ENCODE data around the gene AP3B1. TPM values are rescaled to one million over a fixed set of nuclear protein-coding genes. Genes with fewer than 3 reads are reported as not detected.
A peak's percentile ranks its signal among the peaks of the same experiment; 100 is the strongest.

The AP3B1 gene
- polyA plus RNA-seq, 3 donors: 20.3 to 39.8 (median 24.9) TPM

GRCh38 chr5:78287169-78287568, 7.3 kb downstream of the AP3B1 start:
- TF ChIP-seq CTCF (IDR thresholded peaks at IDR 0.05): no peak
- no peaks in the 10 kb centered on the region for H3K27me3 ChIP-seq (ENCODE audit: control insufficient read depth in 2 of 2, insufficient read depth in 2 of 2, low read length in 2 of 2)
- no peak overlapping the region for H3K9ac ChIP-seq (ENCODE audit: insufficient read depth, low read length, poor library complexity, severe bottlenecking)
- intact Hi-C loops (cut with micrococcal nuclease): no loop called here
- H3K4me3 ChIP-seq (replicated peaks in 1 of 3; ENCODE audit: low read depth in 2 of 3, low read length in 3 of 3): no peak overlapping the region
- H2AFZ ChIP-seq (ENCODE audit: insufficient read depth, low read depth, low read length, poor library complexity, severe bottlenecking): no peak overlapping the region
- H3K4me1 ChIP-seq (ENCODE audit: control insufficient read depth in 1 of 2, insufficient read depth in 2 of 2, low read length in 2 of 2): peaks cover 21 to 50% of the 10 kb centered on the region in 2 donors
- Mint-ChIP-seq H3K27ac (no peak overlapping the region), H3K27me3 (ENCODE audit: low read depth in 3 of 3) (peaks cover 0 to 3% (median 0%) of the 10 kb centered on the region in 3 donors), H3K4me3 (no peak overlapping the region), H3K4me1 (peaks cover 50% of the 10 kb centered on the region), H3K9me3 (peaks cover 0 to 9% (median 2%) of the 10 kb centered on the region in 7 donors), H3K36me3 (peaks cover 9 to 17% of the 10 kb centered on the region in 2 donors)
- no peaks in the 10 kb centered on the region for H3K9me3 ChIP-seq (replicated peaks in 1 of 2; ENCODE audit: control insufficient read depth in 1 of 2, insufficient read depth in 1 of 2, low read length in 2 of 2)
- H4K20me1 ChIP-seq (ENCODE audit: insufficient read depth, low read length): peaks cover 76% of the 10 kb centered on the region
- no peak overlapping the region for H3K4me2 ChIP-seq (replicated peaks; ENCODE audit: extremely low read depth, low read length, poor library complexity, severe bottlenecking)
- no peak for DNase-seq
- H3K79me2 ChIP-seq (ENCODE audit: insufficient read depth, low read length): peaks cover 100% of the 10 kb centered on the region
- H3K36me3 ChIP-seq (replicated peaks in 1 of 2; ENCODE audit: control insufficient read depth in 1 of 2, insufficient read depth in 2 of 2, low read length in 2 of 2): peaks cover 0 to 2% of the 10 kb centered on the region in 2 donors
- no peak overlapping the region for H3K27ac ChIP-seq (ENCODE audit: low read depth in 1 of 2, low read length in 2 of 2)

GRCh38 chr5:78286290-78286689, 8.2 kb downstream of the AP3B1 start:
- Mint-ChIP-seq H3K4me3 (no peak overlapping the region), H3K36me3 (peaks cover 12 to 20% of the 10 kb centered on the region in 2 donors)
- intact Hi-C loops (cut with micrococcal nuclease): no loop called here

More at GRCh38 chr5:78286290-78286689, 8.2 kb downstream of the AP3B1 start:
- Histone ChIP-seq H3K27me3 (ENCODE audit: control insufficient read depth in 2 of 2, insufficient read depth in 2 of 2, low read length in 2 of 2) (no peaks in the 10 kb centered on the region), H3K9ac (ENCODE audit: insufficient read depth, low read length, poor library complexity, severe bottlenecking) (no peak overlapping the region), H3K4me1 (ENCODE audit: control insufficient read depth in 1 of 2, insufficient read depth in 2 of 2, low read length in 2 of 2) (peaks cover 16 to 41% of the 10 kb centered on the region in 2 donors), H3K36me3 (replicated peaks in 1 of 2; ENCODE audit: control insufficient read depth in 1 of 2, insufficient read depth in 2 of 2, low read length in 2 of 2) (peaks cover 0 to 2% of the 10 kb centered on the region in 2 donors), H4K20me1 (ENCODE audit: insufficient read depth, low read length) (peaks cover 80% of the 10 kb centered on the region), H3K4me3 (replicated peaks in 1 of 3; ENCODE audit: low read depth in 2 of 3, low read length in 3 of 3) (no peak overlapping the region), H3K79me2 (ENCODE audit: insufficient read depth, low read length) (peaks cover 100% of the 10 kb centered on the region), H3K4me2 (replicated peaks; ENCODE audit: extremely low read depth, low read length, poor library complexity, severe bottlenecking) (no peak overlapping the region), H3K9me3 (replicated peaks in 1 of 2; ENCODE audit: control insufficient read depth in 1 of 2, insufficient read depth in 1 of 2, low read length in 2 of 2) (no peaks in the 10 kb centered on the region), H2AFZ (ENCODE audit: insufficient read depth, low read depth, low read length, poor library complexity, severe bottlenecking) (no peak overlapping the region), H3K27ac (ENCODE audit: low read depth in 1 of 2, low read length in 2 of 2) (peak overlapping the region in 1 of 2 donors; percentile 1)
- Mint-ChIP-seq H3K4me1 (peaks cover 42% of the 10 kb centered on the region), H3K27me3 (ENCODE audit: low read depth in 3 of 3) (peaks cover 0 to 3% (median 0%) of the 10 kb centered on the region in 3 donors), H3K27ac (peak overlapping the region in 3 of 7 donors; percentile 14 to 75 (median 30)), H3K9me3 (peaks cover 0 to 9% (median 2%) of the 10 kb centered on the region in 7 donors)
- peak; percentile 5 to 42 (median 33) for DNase-seq
- TF ChIP-seq CTCF (IDR thresholded peaks at IDR 0.05): no peak
- WGBS (ENCODE audit: insufficient coverage): no CpG with 5 or more reads among the region's 1 CpG
